ENCODE measurements around the gene SNX9. TPM values are rescaled to one million over a fixed set of nuclear protein-coding genes. Genes with fewer than 3 reads are reported as not detected.

SNX9 gene
- total and polyA plus RNA-seq, 7 donors: 42.6 to 72.6 (median 63.0) TPM

DNA sequence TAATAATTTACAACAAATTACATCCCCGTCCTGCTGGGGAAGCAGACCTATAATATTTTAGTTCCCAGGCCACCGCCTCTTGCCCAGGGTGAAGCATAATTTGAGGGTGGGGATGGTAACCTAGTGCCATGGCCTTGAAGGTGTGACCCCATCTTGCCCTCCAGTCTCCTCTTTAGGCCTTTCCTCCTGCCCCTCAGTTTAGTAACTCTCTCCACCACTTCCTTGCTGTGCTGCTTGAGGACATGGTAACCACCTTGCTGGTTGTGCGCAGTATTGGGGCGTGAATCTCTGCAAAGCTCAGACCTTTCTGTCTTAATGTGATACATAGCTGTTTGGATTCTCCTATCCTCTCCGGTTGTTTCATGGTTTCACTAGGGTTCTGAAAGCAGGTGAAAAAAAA, 16.6 kb downstream of the SNX9 start:
- Histone ChIP-seq H3K27me3 (no peaks in the 10 kb centered on the region), H3K36me3 (no peaks in the 10 kb centered on the region), H3K27ac (no peak overlapping the region), H3K9me3 (no peaks in the 10 kb centered on the region), H3K4me1 (peaks cover 0 to 59% (median 52%) of the 10 kb centered on the region in 4 donors), H3K4me3 (no peak overlapping the region)
- 95 to 97% methylated on average over 5 of the region's 5 CpGs for WGBS, 2 donors
- intact Hi-C loops (cut with DNase I): loop anchor here (5.0 kb wide), 1 partner anchor 323 kb away; no protein-coding TSS in a partner anchor
- no peak for TF ChIP-seq POLR2AphosphoS5 (IDR thresholded peaks at IDR 0.05)
- TF ChIP-seq POLR2A (IDR thresholded peaks at IDR 0.05): no peak
- no peak for TF ChIP-seq EP300 (IDR thresholded peaks at IDR 0.05)
- TF ChIP-seq, protein P1, sequence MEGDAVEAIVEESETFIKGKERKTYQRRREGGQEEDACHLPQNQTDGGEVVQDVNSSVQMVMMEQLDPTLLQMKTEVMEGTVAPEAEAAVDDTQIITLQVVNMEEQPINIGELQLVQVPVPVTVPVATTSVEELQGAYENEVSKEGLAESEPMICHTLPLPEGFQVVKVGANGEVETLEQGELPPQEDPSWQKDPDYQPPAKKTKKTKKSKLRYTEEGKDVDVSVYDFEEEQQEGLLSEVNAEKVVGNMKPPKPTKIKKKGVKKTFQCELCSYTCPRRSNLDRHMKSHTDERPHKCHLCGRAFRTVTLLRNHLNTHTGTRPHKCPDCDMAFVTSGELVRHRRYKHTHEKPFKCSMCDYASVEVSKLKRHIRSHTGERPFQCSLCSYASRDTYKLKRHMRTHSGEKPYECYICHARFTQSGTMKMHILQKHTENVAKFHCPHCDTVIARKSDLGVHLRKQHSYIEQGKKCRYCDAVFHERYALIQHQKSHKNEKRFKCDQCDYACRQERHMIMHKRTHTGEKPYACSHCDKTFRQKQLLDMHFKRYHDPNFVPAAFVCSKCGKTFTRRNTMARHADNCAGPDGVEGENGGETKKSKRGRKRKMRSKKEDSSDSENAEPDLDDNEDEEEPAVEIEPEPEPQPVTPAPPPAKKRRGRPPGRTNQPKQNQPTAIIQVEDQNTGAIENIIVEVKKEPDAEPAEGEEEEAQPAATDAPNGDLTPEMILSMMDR (IDR thresholded peaks at IDR 0.05): no peak
- no peak for DNase-seq

DNA sequence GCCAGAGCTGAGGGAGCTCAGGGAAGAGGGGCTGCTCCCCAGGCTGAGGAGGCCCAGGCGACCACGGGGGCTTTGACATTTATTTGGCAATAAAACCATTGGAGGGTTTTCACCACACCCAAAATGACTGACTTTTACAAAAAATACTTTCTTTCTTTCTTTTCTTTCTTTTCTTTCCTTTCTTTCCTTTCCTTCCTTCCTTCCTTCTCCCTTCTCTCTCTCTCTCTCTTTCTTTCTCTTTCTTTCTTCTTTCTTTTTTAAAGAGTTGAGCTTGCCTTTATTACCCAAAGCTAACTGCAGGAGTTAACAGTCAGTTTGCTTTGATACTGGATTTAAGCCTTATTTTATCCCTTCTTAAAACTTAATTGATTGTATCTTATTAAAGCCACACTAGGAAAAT, 17.2 kb downstream of the SNX9 start:
- Histone ChIP-seq H3K4me3 (no peak overlapping the region), H3K27me3 (no peaks in the 10 kb centered on the region), H3K4me1 (peaks cover 0 to 58% (median 50%) of the 10 kb centered on the region in 4 donors), H3K27ac (no peak overlapping the region), H3K36me3 (no peaks in the 10 kb centered on the region), H3K9me3 (no peaks in the 10 kb centered on the region)
- no peak for TF ChIP-seq EP300 (IDR thresholded peaks at IDR 0.05)
- no peak for TF ChIP-seq POLR2AphosphoS5 (IDR thresholded peaks at IDR 0.05)
- TF ChIP-seq POLR2A (IDR thresholded peaks at IDR 0.05): no peak
- TF ChIP-seq, protein P1 (IDR thresholded peaks at IDR 0.05): no peak
- intact Hi-C loops (cut with DNase I): loop anchor here (5.0 kb wide), 1 partner anchor 322 kb away; no protein-coding TSS in a partner anchor
- 47 to 65% methylated on average over 2 of the region's 2 CpGs for WGBS, 2 donors
- no peak for DNase-seq

DNA sequence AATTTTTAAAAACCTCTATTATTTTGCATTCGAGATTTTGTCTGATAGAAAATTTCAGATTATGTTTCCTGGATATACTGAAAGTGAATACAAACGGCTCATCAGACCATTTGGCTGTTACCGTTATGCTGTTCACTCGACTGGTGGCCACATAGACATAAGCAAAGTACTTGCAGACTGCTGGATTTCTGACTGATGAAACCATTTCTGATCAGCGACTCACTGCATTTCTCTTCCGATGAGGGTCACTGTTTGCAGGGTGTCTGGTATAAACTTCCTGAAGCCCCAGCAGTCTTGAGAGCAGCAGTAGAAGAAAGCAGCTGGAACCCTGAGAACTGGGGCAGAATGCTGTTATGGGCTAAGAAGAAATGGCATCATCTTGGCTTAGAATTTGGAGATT, 17.7 kb downstream of the SNX9 start:
- H3K27me3 ChIP-seq: no peaks in the 10 kb centered on the region
- H3K4me1 ChIP-seq: peaks cover 0 to 64% (median 55%) of the 10 kb centered on the region in 4 donors
- no peaks in the 10 kb centered on the region for H3K9me3 ChIP-seq
- H3K4me3 ChIP-seq: no peak overlapping the region
- WGBS, 2 donors: 72 to 89% methylated on average over 6 of the region's 6 CpGs
- no peak for DNase-seq
- no peak overlapping the region for H3K27ac ChIP-seq
- intact Hi-C loops (cut with DNase I): loop anchor here (5.0 kb wide), 1 partner anchor 322 kb away; no protein-coding TSS in a partner anchor
- TF ChIP-seq, protein P1 (IDR thresholded peaks at IDR 0.05): no peak
- TF ChIP-seq EP300 (IDR thresholded peaks at IDR 0.05) (no peak), POLR2AphosphoS5 (IDR thresholded peaks at IDR 0.05) (no peak), POLR2A (IDR thresholded peaks at IDR 0.05) (no peak)
- no peaks in the 10 kb centered on the region for H3K36me3 ChIP-seq

DNA sequence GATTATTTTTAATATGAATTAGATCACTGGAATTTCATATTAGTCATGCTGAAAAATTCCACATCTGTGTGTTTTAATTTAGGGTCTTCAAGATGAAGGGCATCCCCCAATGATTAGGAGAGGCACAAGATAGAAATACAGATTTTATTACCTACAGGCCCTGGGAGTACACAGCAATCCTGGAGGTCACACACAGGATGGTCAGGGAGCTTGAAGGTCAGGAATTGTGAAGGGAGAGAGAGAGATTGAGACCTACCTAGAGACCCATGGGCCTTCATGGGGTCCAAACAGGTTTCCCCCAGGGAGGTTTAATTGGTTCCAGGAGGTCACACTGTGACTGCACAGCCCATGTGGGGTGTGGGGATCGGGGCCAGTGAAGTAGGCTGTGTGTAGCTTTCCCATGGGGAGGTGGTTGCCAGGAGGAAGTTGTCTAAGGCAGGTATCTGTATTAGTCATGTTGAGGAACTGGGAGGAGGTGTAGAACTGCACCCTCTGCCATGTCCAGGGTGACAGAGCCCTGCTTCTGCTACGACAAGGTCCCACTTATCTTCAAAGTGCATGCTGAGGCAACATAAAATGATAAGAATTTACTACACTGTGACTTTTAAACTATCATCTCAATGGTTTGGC, 18.3 kb downstream of the SNX9 start:
- WGBS, 2 donors: 33 to 50% methylated on average over 2 of the region's 2 CpGs
- Histone ChIP-seq H3K36me3 (no peaks in the 10 kb centered on the region), H3K4me3 (no peak overlapping the region), H3K27me3 (no peaks in the 10 kb centered on the region), H3K27ac (no peak overlapping the region), H3K9me3 (no peaks in the 10 kb centered on the region), H3K4me1 (peaks cover 0 to 69% (median 61%) of the 10 kb centered on the region in 4 donors)
- no peak for DNase-seq
- intact Hi-C loops (cut with DNase I): loop anchor here (5.0 kb wide), 1 partner anchor 321 kb away; no protein-coding TSS in a partner anchor
- no peak for TF ChIP-seq EP300 (IDR thresholded peaks at IDR 0.05)
- TF ChIP-seq POLR2AphosphoS5 (IDR thresholded peaks at IDR 0.05): no peak
- no peak for TF ChIP-seq POLR2A (IDR thresholded peaks at IDR 0.05)
- TF ChIP-seq, protein P1 (IDR thresholded peaks at IDR 0.05): no peak
